Hypothalamus (tissue), 51 donors: ENCODE measurements around the gene FREM1.
"Not testable (repeated sequence)": the region's sequence is repeated elsewhere in the genome, so short reads cannot be mapped to it uniquely, and the experiment has no call there.

Experiments
- DNase-seq, 51 donors: peaks; one replicate each; lab custom pipeline; 2025; lab: John Stamatoyannopoulos, UW

FREM1 gene

GRCh38 chr9:14909961-14910805, at the start of gene FREM1:
FREM1 (minus strand) TSS chr9:14910428; CDS start chr9:14868977, 41,451 bp downstream.
- DNase-seq = peak in 20 of 51 donors; percentile 2 to 23 (median 12)

GRCh38 chr9:14958989-14959388, 48.8 kb upstream of the FREM1 start:
- no peak for DNase-seq

- no peak for DNase-seq
These were observed 46.9 kb upstream of the FREM1 start for GRCh38 chr9:14957109-14957508.

GRCh38 chr9:14956208-14956607, 46.0 kb upstream of the FREM1 start:
- no peak for DNase-seq

- no peak for DNase-seq
These were observed 35.1 kb upstream of the FREM1 start for GRCh38 chr9:14945351-14945750.

- no peak for DNase-seq
These were observed 31.5 kb upstream of the FREM1 start for GRCh38 chr9:14941501-14942405.

- no peak for DNase-seq
These were observed 29.1 kb upstream of the FREM1 start for GRCh38 chr9:14939378-14939777.

- DNase-seq = no peak
These were observed 27.0 kb upstream of the FREM1 start for GRCh38 chr9:14937216-14937615.

GRCh38 chr9:14936491-14936890, 26.3 kb upstream of the FREM1 start:
- no peak for DNase-seq

- no peak for DNase-seq
These were observed 25.7 kb upstream of the FREM1 start for GRCh38 chr9:14935964-14936363.

- DNase-seq = no peak
These were observed 25.0 kb upstream of the FREM1 start for GRCh38 chr9:14935106-14935751.

GRCh38 chr9:14932641-14933040, 22.4 kb upstream of the FREM1 start:
- no peak for DNase-seq

GRCh38 chr9:14932231-14932630, 22.0 kb upstream of the FREM1 start:
- DNase-seq = no peak

- no peak for DNase-seq
These were observed 16.9 kb upstream of the FREM1 start for GRCh38 chr9:14926941-14927624.

- no peak for DNase-seq
These were observed 14.3 kb upstream of the FREM1 start for GRCh38 chr9:14924230-14925219.

- no peak for DNase-seq
These were observed 13.5 kb upstream of the FREM1 start for GRCh38 chr9:14923701-14924100.

- not testable (repeated sequence) for DNase-seq
These were observed 10.6 kb upstream of the FREM1 start for GRCh38 chr9:14920805-14921204.

- no peak for DNase-seq
These were observed 3.1 kb upstream of the FREM1 start for GRCh38 chr9:14913366-14913765.

- no peak for DNase-seq
These were observed 2.6 kb upstream of the FREM1 start for GRCh38 chr9:14912859-14913258.
